Activated CD8-positive, alpha-beta memory T cell treated with anti-CD3 and anti-CD28 coated beads, Interleukin-2, amount 50 U/mL, for 4 hours (primary cell): ENCODE data around the gene PVR.
"Not testable (repeated sequence)": the region's sequence is repeated elsewhere in the genome, so short reads cannot be mapped to it uniquely, and the experiment has no call there.

Experiments
- DNase-seq: peaks from one replicate; pipeline ENCODE4 v3.0.0-alpha.2; 2020

Gene PVR

GRCh38 chr19:44703336-44704078 lies 59.8 kb downstream of the PVR start:
- DNase-seq: no peak

GRCh38 chr19:44704982-44705381 lies 61.3 kb downstream of the PVR start:
- DNase-seq: no peak

GRCh38 chr19:44705502-44706010 lies 61.8 kb downstream of the PVR start:
- no peak for DNase-seq

- no peak for DNase-seq
Observed at GRCh38 chr19:44706506-44707236, 63.0 kb downstream of the PVR start.

- DNase-seq: no peak
Observed at GRCh38 chr19:44707794-44708193, 64.1 kb downstream of the PVR start.

GRCh38 chr19:44708940-44709339 lies 65.2 kb downstream of the PVR start:
- DNase-seq: no peak

GRCh38 chr19:44709434-44710266 lies 65.9 kb downstream of the PVR start:
- not testable (repeated sequence) for DNase-seq

- no peak for DNase-seq
Observed at GRCh38 chr19:44710483-44710882, 66.8 kb downstream of the PVR start.

GRCh38 chr19:44712864-44713515 lies 69.3 kb downstream of the PVR start:
- no peak for DNase-seq
